ENCODE data around the gene SIAH1.

DNA sequence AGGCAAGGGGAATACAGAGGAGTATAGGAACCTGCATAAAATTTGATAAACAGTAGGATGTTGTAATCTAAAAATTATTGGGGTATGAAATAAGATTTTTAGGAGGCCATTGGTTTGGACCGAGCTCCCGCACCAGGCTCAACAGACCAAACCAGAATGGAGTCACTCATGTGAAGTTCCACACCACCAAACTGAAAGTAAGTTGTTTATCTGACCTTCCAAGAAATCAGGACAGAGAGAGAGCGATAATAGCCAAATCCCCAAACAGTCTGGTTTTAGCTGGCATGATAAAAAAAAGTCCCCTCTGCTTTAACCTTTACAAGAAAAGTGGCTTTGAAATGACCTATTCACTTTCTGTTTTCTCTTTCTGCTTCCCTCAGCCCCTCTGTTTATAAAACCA is 45.7 kb upstream of the SIAH1 start:
- TF ChIP-seq, protein P1, sequence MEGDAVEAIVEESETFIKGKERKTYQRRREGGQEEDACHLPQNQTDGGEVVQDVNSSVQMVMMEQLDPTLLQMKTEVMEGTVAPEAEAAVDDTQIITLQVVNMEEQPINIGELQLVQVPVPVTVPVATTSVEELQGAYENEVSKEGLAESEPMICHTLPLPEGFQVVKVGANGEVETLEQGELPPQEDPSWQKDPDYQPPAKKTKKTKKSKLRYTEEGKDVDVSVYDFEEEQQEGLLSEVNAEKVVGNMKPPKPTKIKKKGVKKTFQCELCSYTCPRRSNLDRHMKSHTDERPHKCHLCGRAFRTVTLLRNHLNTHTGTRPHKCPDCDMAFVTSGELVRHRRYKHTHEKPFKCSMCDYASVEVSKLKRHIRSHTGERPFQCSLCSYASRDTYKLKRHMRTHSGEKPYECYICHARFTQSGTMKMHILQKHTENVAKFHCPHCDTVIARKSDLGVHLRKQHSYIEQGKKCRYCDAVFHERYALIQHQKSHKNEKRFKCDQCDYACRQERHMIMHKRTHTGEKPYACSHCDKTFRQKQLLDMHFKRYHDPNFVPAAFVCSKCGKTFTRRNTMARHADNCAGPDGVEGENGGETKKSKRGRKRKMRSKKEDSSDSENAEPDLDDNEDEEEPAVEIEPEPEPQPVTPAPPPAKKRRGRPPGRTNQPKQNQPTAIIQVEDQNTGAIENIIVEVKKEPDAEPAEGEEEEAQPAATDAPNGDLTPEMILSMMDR (conservative IDR thresholded peaks at IDR 0.05 in 1 of 2, IDR thresholded peaks at IDR 0.05 in 1 of 2; ENCODE audit: low read depth in 1 of 2, low read length in 2 of 2), result no peak
- no peak for TF ChIP-seq EZH2 (IDR thresholded peaks at IDR 0.05; ENCODE audit: low read length, missing control alignments)

Measured in fibroblast of lung (primary cell).